H9 (cell line): ENCODE data around the gene DPEP3. TPM values are rescaled to one million over a fixed set of nuclear protein-coding genes. Genes with fewer than 3 reads are reported as not detected.

Experiments
- DNase-seq: peaks from one replicate; pipeline ENCODE4 v3.0.0-alpha.2; 2017
- H2AFZ ChIP-seq: one replicate; pipeline ENCODE4 v1.6.1; 2013; ENCODE audit warnings: mild to moderate bottlenecking, low read length, control low read depth, moderate library complexity
- H2AK5ac ChIP-seq: 2 replicates; pipeline ENCODE4 v1.6.1; 2013; ENCODE audit warnings: low read length, control low read depth, mixed read lengths; ENCODE audit not compliant: insufficient read length
- H2BK120ac ChIP-seq: one replicate; pipeline ENCODE4 v1.6.1; 2013; ENCODE audit warnings: low read depth, mild to moderate bottlenecking, low read length, control low read depth, inconsistent platforms; ENCODE audit not compliant: poor library complexity, severe bottlenecking
- H2BK12ac ChIP-seq: 2 replicates; pipeline ENCODE4 v1.6.1; 2013; ENCODE audit warnings: low read length, control low read depth, mixed read lengths, low read depth; ENCODE audit not compliant: insufficient read length
- H2BK15ac ChIP-seq: 2 replicates; pipeline ENCODE4 v1.6.1; 2013; ENCODE audit warnings: low read depth, low read length, control low read depth
- H2BK20ac ChIP-seq: one replicate; pipeline ENCODE4 v1.6.1; 2013; ENCODE audit warnings: low read depth, mild to moderate bottlenecking, low read length, control low read depth, inconsistent platforms; ENCODE audit not compliant: poor library complexity, severe bottlenecking
- H2BK5ac ChIP-seq: 2 replicates; pipeline ENCODE4 v1.6.1; 2013; ENCODE audit warnings: low read length, control low read depth, mixed read lengths; ENCODE audit not compliant: insufficient read length
- H3K14ac ChIP-seq: 2 replicates; pipeline ENCODE4 v1.6.1; 2013; ENCODE audit warnings: low read length, control low read depth; ENCODE audit not compliant: insufficient read depth
- H3K18ac ChIP-seq: 2 replicates; pipeline ENCODE4 v1.6.1; 2013; ENCODE audit warnings: low read depth, mild to moderate bottlenecking, mixed read lengths, low read length, control low read depth; ENCODE audit not compliant: insufficient read length
- H3K23ac ChIP-seq: 2 replicates; pipeline ENCODE4 v1.6.1; 2013; ENCODE audit warnings: low read length, control low read depth, mixed read lengths, low read depth; ENCODE audit not compliant: insufficient read length
- H3K23me2 ChIP-seq: 2 replicates; pipeline ENCODE4 v1.6.1; 2013; ENCODE audit warnings: low read depth, mild to moderate bottlenecking, mixed read lengths, low read length, control low read depth; ENCODE audit not compliant: insufficient read length, poor library complexity, severe bottlenecking
- H3K27ac ChIP-seq: 2 replicates; pipeline ENCODE4 v1.5.1; 2013; ENCODE audit warnings: low read length, control low read depth, mixed read lengths, low read depth; ENCODE audit not compliant: insufficient read length
- H3K27me3 ChIP-seq: 2 replicates; pipeline ENCODE4 v1.6.1; 2013; ENCODE audit warnings: low read length, control low read depth, inconsistent platforms; ENCODE audit not compliant: insufficient read depth
- H3K4ac ChIP-seq: 2 replicates; pipeline ENCODE4 v1.6.1; 2013; ENCODE audit warnings: low read depth, mild to moderate bottlenecking, control low read depth, inconsistent platforms, low read length, moderate library complexity
- H3K4me1 ChIP-seq: 2 replicates; pipeline ENCODE4 v1.6.1; 2013; ENCODE audit warnings: low read length, control low read depth, inconsistent platforms; ENCODE audit not compliant: insufficient read depth
- H3K4me2 ChIP-seq: 2 replicates; pipeline ENCODE4 v1.6.1; 2013; ENCODE audit warnings: low read length, control low read depth, mixed read lengths; ENCODE audit not compliant: insufficient read length, insufficient read depth
- H3K56ac ChIP-seq: 2 replicates; pipeline ENCODE4 v1.6.1; 2013; ENCODE audit warnings: low read depth, mild to moderate bottlenecking, mixed read lengths, low read length, control low read depth; ENCODE audit not compliant: insufficient read length
- H3K79me1 ChIP-seq: 2 replicates; pipeline ENCODE4 v1.6.1; 2013; ENCODE audit warnings: low read depth, mild to moderate bottlenecking, moderate library complexity, low read length, control low read depth, inconsistent platforms; ENCODE audit not compliant: insufficient read depth, poor library complexity, severe bottlenecking
- H3K79me2 ChIP-seq: 2 replicates; pipeline ENCODE4 v1.6.1; 2013; ENCODE audit warnings: low read length, control low read depth, inconsistent platforms; ENCODE audit not compliant: insufficient read depth
- H3K9ac ChIP-seq: 2 replicates; pipeline ENCODE4 v1.6.1; 2013; ENCODE audit warnings: low read length, control low read depth, mixed read lengths; ENCODE audit not compliant: insufficient read length; ENCODE audit errors: extremely low read depth
- H3K9me3 ChIP-seq: one replicate; pipeline ENCODE4 v1.6.1; 2013; ENCODE audit warnings: low read depth, low read length, inconsistent platforms; ENCODE audit not compliant: control insufficient read depth
- H3T11ph ChIP-seq: one replicate; pipeline ENCODE4 v1.6.1; 2013; ENCODE audit warnings: mild to moderate bottlenecking, low read length, control low read depth, inconsistent platforms
- H4K20me1 ChIP-seq: one replicate; pipeline ENCODE4 v1.6.1; 2013; ENCODE audit not compliant: control insufficient read depth, insufficient read length, insufficient read depth
- H4K5ac ChIP-seq: 2 replicates; pipeline ENCODE4 v1.6.1; 2013; ENCODE audit warnings: low read depth, mild to moderate bottlenecking, mixed read lengths, low read length, control low read depth; ENCODE audit not compliant: insufficient read length
- H4K8ac ChIP-seq: replicated peaks from 2 replicates; pipeline ENCODE4 v1.6.1; 2013; ENCODE audit warnings: low read length, control low read depth, mixed read lengths, low read depth; ENCODE audit not compliant: insufficient read length
- H4K91ac ChIP-seq: 2 replicates; pipeline ENCODE4 v1.6.1; 2013; ENCODE audit warnings: low read depth, mild to moderate bottlenecking, moderate library complexity, mixed read lengths, low read length, control low read depth; ENCODE audit not compliant: insufficient read length
- H3K27ac Mint-ChIP-seq, 3 experiments: 2 replicates in 2 of 3; 3 replicates in 1 of 3; pipeline ENCODE4 v1.8.0; 2020 to 2021; ENCODE audit warnings: mixed read lengths in 3 of 3, mild to moderate bottlenecking in 1 of 3, moderate library complexity in 1 of 3
- H3K27me3 Mint-ChIP-seq: 2 replicates; pipeline ENCODE4 v1.8.0; 2021; ENCODE audit warnings: low read depth, mild to moderate bottlenecking, moderate library complexity, mixed read lengths
- H3K36me3 Mint-ChIP-seq, 3 experiments: 2 replicates in 2 of 3; 3 replicates in 1 of 3; pipeline ENCODE4 v1.8.0; 2020 to 2021; ENCODE audit warnings: low read depth in 3 of 3, mixed read lengths in 3 of 3; ENCODE audit not compliant: insufficient read depth in 1 of 3
- H3K4me1 Mint-ChIP-seq, 2 experiments: 2 replicates each; pipeline ENCODE4 v1.8.0; 2020; ENCODE audit warnings: mixed read lengths in 2 of 2
- H3K4me3 Mint-ChIP-seq, 2 experiments: 2 replicates in 1 of 2; 3 replicates in 1 of 2; pipeline ENCODE4 v1.8.0; 2020 to 2021; ENCODE audit warnings: mild to moderate bottlenecking in 2 of 2, mixed read lengths in 2 of 2, moderate library complexity in 1 of 2
- H3K9me3 Mint-ChIP-seq, 2 experiments: 2 replicates in 1 of 2; 3 replicates in 1 of 2; pipeline ENCODE4 v1.8.0; 2020; ENCODE audit warnings: mild to moderate bottlenecking in 2 of 2, mixed read lengths in 2 of 2, moderate library complexity in 1 of 2
- CTCF ChIP-seq: fragments of 200-600 bp; sonication (generic); conservative IDR thresholded peaks from 3 replicates; pipeline ENCODE4 v1.8.0; 2021; ENCODE audit warnings: antibody characterized with exemption, mild to moderate bottlenecking
- WGBS: extraction: QIAGEN DNeasy Blood & Tissue Kit; methylation state at CpG from one replicate; pipeline ENCODE4 v1.1.7; 2013; ENCODE audit warnings: missing lambda C conversion rate, low lambda C conversion rate, mixed read lengths; ENCODE audit not compliant: insufficient read length; ENCODE audit errors: extremely low coverage; 5-methylcytosine and 5-hydroxymethylcytosine counted together
- total RNA-seq: library from RNA; stranded (reverse); gene quantifications from 2 replicates; pipeline ENCODE4 v1.2.1, GENCODE V29; 2021

DPEP3 gene
- total RNA-seq, 1 experiment from 2014 or later = 0.68 TPM

- Histone ChIP-seq H2AFZ (no peak overlapping the region), H3K27me3 (no peaks in the 10 kb centered on the region), H3K79me2 (no peaks in the 10 kb centered on the region), H2BK12ac (no peak overlapping the region), H3K4me1 (peaks cover 5% of the 10 kb centered on the region; the same call in 1 of the 2 replicates), H2AK5ac (no peak overlapping the region), H3K79me1 (no peaks in the 10 kb centered on the region), H2BK15ac (no peak overlapping the region), H4K20me1 (no peaks in the 10 kb centered on the region), H3T11ph (no peak overlapping the region), H2BK120ac (no peak overlapping the region), H4K91ac (no peak overlapping the region), H3K23ac (no peak overlapping the region), H2BK5ac (no peak overlapping the region), H3K9ac (no peak overlapping the region), H2BK20ac (no peak overlapping the region), H4K8ac (no peak overlapping the region), H3K4me2 (no peak overlapping the region), H3K9me3 (no peaks in the 10 kb centered on the region), H3K14ac (no peak overlapping the region), H3K23me2 (no peaks in the 10 kb centered on the region), H3K18ac (no peak overlapping the region), H3K56ac (no peak overlapping the region), H3K27ac (no peak overlapping the region), H3K4ac (no peak overlapping the region), H4K5ac (no peak overlapping the region)
- Mint-ChIP-seq H3K36me3 (peaks cover 0 to 3% (median 0%) of the 10 kb centered on the region in 3 experiments; a peak in 2 of 7 replicates), H3K27me3 (peaks cover 7% of the 10 kb centered on the region; the same call in 1 of the 2 replicates), H3K27ac (no peak overlapping the region), H3K4me1 (peaks cover 6 to 12% of the 10 kb centered on the region in 2 experiments), H3K9me3 (no peaks in the 10 kb centered on the region; a peak in 1 of 5 replicates), H3K4me3 (no peak overlapping the region)
- no peak for TF ChIP-seq CTCF
- WGBS = no CpG with 5 or more reads among the region's 4 CpGs
- DNase-seq = no peak
These were observed 22.7 kb upstream of the DPEP3 start for GRCh38 chr16:68003031-68003430.
